Hepatocyte (in vitro differentiated cells): ENCODE results near the gene NOX5. TPM values are rescaled to one million over a fixed set of nuclear protein-coding genes. Genes with fewer than 3 reads are reported as not detected.

Experiments
- DNase-seq: peaks from one replicate; pipeline ENCODE4 v3.0.0-alpha.2; 2016; ENCODE audit warnings: low spot score
- H2AFZ ChIP-seq: fragments of 200-600 bp; sonication (generic); 2 replicates; pipeline ENCODE4 v1.6.0; 2016; ENCODE audit warnings: antibody characterized with exemption, mild to moderate bottlenecking
- H3K27ac ChIP-seq: fragments of 200-600 bp; sonication (generic); 2 replicates; pipeline ENCODE4 v1.5.1; 2016; ENCODE audit warnings: mild to moderate bottlenecking
- H3K27me3 ChIP-seq: fragments of 200-600 bp; sonication (generic); 2 replicates; pipeline ENCODE4 v1.6.1; 2016
- H3K36me3 ChIP-seq: fragments of 200-600 bp; sonication (generic); replicated peaks from 2 replicates; pipeline ENCODE4 v1.5.1; 2016; ENCODE audit warnings: low read depth; ENCODE audit not compliant: insufficient read depth
- H3K4me1 ChIP-seq: fragments of 200-600 bp; sonication (generic); 2 replicates; pipeline ENCODE4 v1.5.1; 2016; ENCODE audit warnings: mild to moderate bottlenecking, moderate library complexity; ENCODE audit not compliant: insufficient read depth
- H3K4me2 ChIP-seq: fragments of 200-600 bp; sonication (generic); 2 replicates; pipeline ENCODE4 v1.6.0; 2016
- H3K4me3 ChIP-seq: fragments of 200-600 bp; sonication (generic); 2 replicates; pipeline ENCODE4 v1.5.1; 2016; ENCODE audit warnings: mild to moderate bottlenecking
- H3K79me2 ChIP-seq: fragments of 200-600 bp; sonication (generic); 2 replicates; pipeline ENCODE4 v1.6.0; 2017; ENCODE audit warnings: mild to moderate bottlenecking
- H3K9me2 ChIP-seq: fragments of 200-600 bp; sonication (generic); replicated peaks from 2 replicates; pipeline ENCODE4 v1.6.0; 2017; ENCODE audit warnings: mild to moderate bottlenecking; ENCODE audit not compliant: insufficient read depth
- H3K9me3 ChIP-seq: fragments of 200-600 bp; sonication (generic); 2 replicates; pipeline ENCODE4 v1.5.1; 2016; ENCODE audit warnings: low read depth, mild to moderate bottlenecking
- H4K20me1 ChIP-seq: fragments of 200-600 bp; sonication (generic); 2 replicates; pipeline ENCODE4 v1.6.0; 2016; ENCODE audit warnings: mild to moderate bottlenecking; ENCODE audit not compliant: insufficient read depth, poor library complexity, severe bottlenecking
- EZH2 ChIP-seq: fragments of 200-600 bp; sonication (generic); IDR thresholded peaks from 2 replicates; pipeline ENCODE4 v1.6.1; 2016; ENCODE audit warnings: antibody characterized with exemption, mild to moderate bottlenecking, borderline replicate concordance
- EZH2phosphoT487 ChIP-seq: fragments of 200-600 bp; sonication (generic); IDR thresholded peaks from one replicate; pipeline ENCODE4 v1.6.1; 2018; ENCODE audit warnings: antibody characterized with exemption, mild to moderate bottlenecking, low read depth, moderate library complexity; ENCODE audit not compliant: unreplicated experiment, severe bottlenecking
- WGBS: methylation state at CpG from one replicate; pipeline ENCODE4 v1.1.6; 2016; ENCODE audit warnings: low lambda C conversion rate; ENCODE audit errors: missing lambda C conversion rate; 5-methylcytosine and 5-hydroxymethylcytosine counted together
- polyA plus RNA-seq: library from polyadenylated mRNA; unstranded; fragments of >200 nt; fragmentation: Nextera tagmentation; extraction: Ambion mirVana; gene quantifications from 2 replicates; pipeline ENCODE4 v1.2.1, GENCODE V29; 2016
- total RNA-seq: library from RNA; depleted of rRNA; stranded (reverse); fragments of >200 nt; gene quantifications from 2 replicates; pipeline ENCODE4 v1.2.3, GENCODE V29; 2014
- TF ChIP-seq, protein P1 (sequence below): fragments of 200-600 bp; sonication (generic); IDR thresholded peaks from 2 replicates; pipeline ENCODE4 v1.5.1; 2016; ENCODE audit warnings: antibody characterized with exemption, mild to moderate bottlenecking; ENCODE audit not compliant: poor library complexity

Gene NOX5
- total and polyA plus RNA-seq, 2 experiments from 2014 or later, result 0.13 TPM; not detected in 1

DNA sequence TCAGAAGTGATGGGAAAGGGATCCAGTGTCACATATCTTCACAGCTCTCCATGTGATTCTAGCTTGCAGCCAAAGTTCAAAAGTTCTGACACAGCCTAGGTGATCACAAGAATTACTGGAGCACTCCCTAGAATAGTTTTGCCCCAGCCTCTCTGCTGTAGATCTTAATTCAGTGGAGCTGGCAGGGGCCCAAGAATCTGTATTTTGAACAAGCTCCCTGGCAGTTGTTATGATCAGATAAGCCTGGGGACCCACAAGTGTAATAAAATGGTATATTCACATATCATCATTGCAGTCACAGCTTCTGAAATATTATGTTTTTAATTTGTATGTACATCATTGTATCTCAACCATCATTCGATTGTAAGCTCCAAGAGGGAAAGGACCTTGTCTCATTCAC lies 62.3 kb downstream of the NOX5 start:
- H3K9me2 ChIP-seq, result no peaks in the 10 kb centered on the region
- peaks cover 17% of the 10 kb centered on the region for H3K4me1 ChIP-seq
- H3K79me2 ChIP-seq, result no peaks in the 10 kb centered on the region
- no peak overlapping the region for H3K27ac ChIP-seq
- no peak overlapping the region for H2AFZ ChIP-seq
- TF ChIP-seq, protein P1, sequence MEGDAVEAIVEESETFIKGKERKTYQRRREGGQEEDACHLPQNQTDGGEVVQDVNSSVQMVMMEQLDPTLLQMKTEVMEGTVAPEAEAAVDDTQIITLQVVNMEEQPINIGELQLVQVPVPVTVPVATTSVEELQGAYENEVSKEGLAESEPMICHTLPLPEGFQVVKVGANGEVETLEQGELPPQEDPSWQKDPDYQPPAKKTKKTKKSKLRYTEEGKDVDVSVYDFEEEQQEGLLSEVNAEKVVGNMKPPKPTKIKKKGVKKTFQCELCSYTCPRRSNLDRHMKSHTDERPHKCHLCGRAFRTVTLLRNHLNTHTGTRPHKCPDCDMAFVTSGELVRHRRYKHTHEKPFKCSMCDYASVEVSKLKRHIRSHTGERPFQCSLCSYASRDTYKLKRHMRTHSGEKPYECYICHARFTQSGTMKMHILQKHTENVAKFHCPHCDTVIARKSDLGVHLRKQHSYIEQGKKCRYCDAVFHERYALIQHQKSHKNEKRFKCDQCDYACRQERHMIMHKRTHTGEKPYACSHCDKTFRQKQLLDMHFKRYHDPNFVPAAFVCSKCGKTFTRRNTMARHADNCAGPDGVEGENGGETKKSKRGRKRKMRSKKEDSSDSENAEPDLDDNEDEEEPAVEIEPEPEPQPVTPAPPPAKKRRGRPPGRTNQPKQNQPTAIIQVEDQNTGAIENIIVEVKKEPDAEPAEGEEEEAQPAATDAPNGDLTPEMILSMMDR, result no peak
- TF ChIP-seq EZH2phosphoT487, result no peak
- no peak for TF ChIP-seq EZH2
- no peak overlapping the region for H3K4me2 ChIP-seq
- no peaks in the 10 kb centered on the region for H4K20me1 ChIP-seq
- H3K27me3 ChIP-seq, result no peaks in the 10 kb centered on the region
- no peak overlapping the region for H3K4me3 ChIP-seq
- WGBS, result 86% methylated on average over 1 of the region's 1 CpG
- no peak for DNase-seq
- no peaks in the 10 kb centered on the region for H3K36me3 ChIP-seq
- no peaks in the 10 kb centered on the region for H3K9me3 ChIP-seq

DNA sequence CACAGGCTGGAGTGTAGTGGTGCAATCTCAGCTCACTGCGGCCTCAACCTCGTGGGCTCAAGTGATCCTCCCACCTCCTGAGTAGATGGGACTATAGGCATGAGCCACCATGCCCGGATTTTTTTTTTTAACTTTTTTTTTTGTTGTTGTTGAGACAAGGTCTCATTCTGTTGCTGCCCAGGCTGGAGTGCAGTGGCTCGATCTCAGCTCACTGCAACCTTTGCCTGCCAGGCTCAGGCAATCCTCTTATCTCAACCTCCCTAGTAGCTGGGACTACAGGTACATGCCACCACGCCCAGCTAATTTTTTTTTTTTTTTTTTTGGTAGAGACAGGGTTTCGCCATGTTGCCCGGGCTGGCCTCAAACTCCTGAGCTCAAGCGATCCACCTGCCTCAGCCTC lies 64.1 kb downstream of the NOX5 start:
- H3K36me3 ChIP-seq, result no peaks in the 10 kb centered on the region
- H3K4me1 ChIP-seq, result peaks cover 29% of the 10 kb centered on the region
- DNase-seq, result no peak
- H4K20me1 ChIP-seq, result no peaks in the 10 kb centered on the region
- TF ChIP-seq EZH2 (no peak), EZH2phosphoT487 (no peak)
- TF ChIP-seq, protein P1, result no peak
- H3K79me2 ChIP-seq, result no peaks in the 10 kb centered on the region
- H2AFZ ChIP-seq, result no peak overlapping the region
- H3K27ac ChIP-seq, result no peak overlapping the region
- no peak overlapping the region for H3K4me2 ChIP-seq
- no peaks in the 10 kb centered on the region for H3K9me3 ChIP-seq
- no peak overlapping the region for H3K4me3 ChIP-seq
- 90% methylated on average over 8 of the region's 8 CpGs for WGBS
- no peaks in the 10 kb centered on the region for H3K27me3 ChIP-seq
- H3K9me2 ChIP-seq, result no peaks in the 10 kb centered on the region

DNA sequence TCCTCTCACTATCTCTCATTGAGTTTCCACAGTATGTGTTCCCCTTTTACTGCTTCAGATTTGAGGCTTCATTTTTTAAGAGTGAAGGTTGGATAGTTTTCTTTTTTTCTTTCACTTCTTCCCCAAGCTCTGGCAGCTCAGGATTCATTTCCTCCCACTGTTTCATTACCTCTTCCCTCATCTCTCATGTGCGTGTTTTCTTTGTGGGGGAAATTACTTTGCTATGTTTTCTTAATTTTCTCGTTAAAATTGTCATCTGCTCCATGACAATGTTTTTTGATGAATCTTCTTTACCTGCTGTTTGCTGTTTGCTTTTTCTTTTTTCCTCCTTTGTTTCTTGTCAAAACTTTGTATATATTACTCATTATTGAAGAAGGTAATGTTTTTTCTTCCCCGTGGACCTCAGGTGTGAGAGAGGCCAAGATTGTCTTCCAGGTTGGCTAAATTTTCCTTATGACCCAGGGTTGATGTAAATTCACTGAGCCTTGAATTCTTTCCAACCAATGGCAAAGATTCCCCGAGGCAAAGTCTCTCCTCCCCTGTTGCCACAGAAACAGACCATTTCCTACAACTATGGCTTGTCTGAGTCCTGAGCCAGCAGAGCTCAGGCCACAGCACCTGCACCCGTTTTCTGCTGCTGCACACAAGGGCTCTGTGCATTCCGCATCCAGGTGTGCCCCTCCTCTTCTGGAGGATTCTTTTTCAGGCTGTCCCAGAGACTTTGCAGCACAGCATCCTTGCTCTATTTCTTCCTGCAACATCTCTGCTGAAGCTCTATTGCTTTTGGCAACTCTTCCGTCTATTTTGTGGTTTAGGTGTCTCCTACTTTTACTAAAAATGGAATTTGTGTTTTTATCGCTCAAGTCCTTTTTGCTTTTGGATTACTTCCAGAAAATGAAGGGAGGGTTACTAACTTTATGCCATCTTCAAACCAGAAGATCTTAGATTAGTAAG lies 66.1 kb downstream of the NOX5 start:
- Histone ChIP-seq H3K4me2 (no peak overlapping the region), H2AFZ (no peak overlapping the region), H3K36me3 (no peaks in the 10 kb centered on the region), H3K27me3 (no peaks in the 10 kb centered on the region), H3K9me2 (no peaks in the 10 kb centered on the region), H3K9me3 (no peaks in the 10 kb centered on the region), H3K27ac (no peak overlapping the region), H3K79me2 (no peaks in the 10 kb centered on the region), H3K4me1 (peaks cover 25% of the 10 kb centered on the region), H4K20me1 (no peaks in the 10 kb centered on the region), H3K4me3 (no peak overlapping the region)
- no peak for TF ChIP-seq EZH2phosphoT487
- TF ChIP-seq EZH2, result no peak
- TF ChIP-seq, protein P1, result no peak
- 64% methylated on average over 8 of the region's 8 CpGs for WGBS
- DNase-seq, result no peak
